A549 (cell line): ENCODE measurements around the gene LTBP4. TPM values are rescaled to one million over a fixed set of nuclear protein-coding genes. Genes with fewer than 3 reads are reported as not detected.

ENCODE experiments used
- ATAC-seq, 2 experiments: fragments of 200-7000 bp in 1 of 2; fragments of >200 bp in 1 of 2; cut with Nextera tagmentation in 1 of 2; cut with Tn5 transposase in 1 of 2; 3 replicates each; pipeline versions ENCODE4 v1.8.0 to v1.9.1; 2018 to 2020; ENCODE audit warnings: mild to moderate bottlenecking in 1 of 2, moderate library complexity in 1 of 2
- CTCF ChIA-PET: fragments of 300-600 bp; sonication (Branson Sonifier 250); formaldehyde crosslinking; extraction: SDS; loops from one replicate; lab custom pipeline; 2021; ENCODE audit warnings: antibody characterized with exemption, inconsistent platforms; lab: Yijun Ruan, JAX
- POLR2A ChIA-PET: fragments of 350-600 bp; formaldehyde crosslinking; extraction: SDS; loops from one replicate; lab custom pipeline; 2021; ENCODE audit warnings: antibody characterized with exemption, inconsistent platforms; lab: Yijun Ruan, JAX
- DNase-seq, 2 experiments: peaks; one replicate each; pipeline versions ENCODE4 v3.0.0 to v3.0.0-alpha.2; 2011 to 2016; ENCODE audit warnings: low read depth in 1 of 2, low spot score in 1 of 2
- FAIRE-seq: peaks from 2 replicates; lab custom pipeline; 2011; peaks lifted over from hg19 to GRCh38; lab: Jason Lieb, UNC
- H3K27ac ChIP-seq, 2 experiments: fragments of >200 bp; sonication (Bioruptor Twin); formaldehyde crosslinking; 3 replicates each; pipeline ENCODE4 v1.5.1; 2016 to 2017
- H3K4me1 ChIP-seq: fragments of >200 bp; sonication (Bioruptor Twin); formaldehyde crosslinking; 3 replicates; pipeline ENCODE4 v1.6.1; 2016
- H3K4me2 ChIP-seq: fragments of >200 bp; sonication (Bioruptor Twin); formaldehyde crosslinking; 3 replicates; pipeline ENCODE4 v1.6.1; 2016
- H3K4me3 ChIP-seq: fragments of >200 bp; sonication (Bioruptor Twin); formaldehyde crosslinking; 3 replicates; pipeline ENCODE4 v1.5.1; 2016
- H3K9me3 ChIP-seq: fragments of >200 bp; sonication (Bioruptor Twin); formaldehyde crosslinking; 3 replicates; pipeline ENCODE4 v1.6.1; 2016
- BCL3 ChIP-seq: fragments of >200 bp; sonication (Bioruptor Twin); formaldehyde crosslinking; IDR thresholded peaks from 3 replicates; pipeline ENCODE4 v1.6.1; 2016
- BHLHE40 ChIP-seq: IDR thresholded peaks from 2 replicates; pipeline ENCODE4 v1.6.1; 2012; ENCODE audit warnings: low read depth, low read length, inconsistent platforms
- CBX2 ChIP-seq: fragments of 200-600 bp; sonication (generic); IDR thresholded peaks from 2 replicates; pipeline ENCODE4 v1.6.1; 2016; ENCODE audit warnings: low read depth, mild to moderate bottlenecking, borderline replicate concordance
- CBX8 ChIP-seq: fragments of 200-600 bp; sonication (generic); IDR thresholded peaks from 2 replicates; pipeline ENCODE4 v1.6.1; 2016
- CEBPB ChIP-seq, 2 experiments: fragments of >200 bp in 1 of 2; sonication (Bioruptor Twin) in 1 of 2; formaldehyde crosslinking in 1 of 2; IDR thresholded peaks; 2 replicates each; pipeline ENCODE4 v1.6.1; 2012 to 2016
- CHD2 ChIP-seq: fragments of 150-350 bp; IDR thresholded peaks from 2 replicates; pipeline ENCODE4 v1.6.1; 2014; ENCODE audit warnings: low read length; ENCODE audit not compliant: partially characterized antibody
- CHD4 ChIP-seq: fragments of 200-600 bp; sonication (generic); IDR thresholded peaks from 2 replicates; pipeline ENCODE4 v1.6.1; 2016; ENCODE audit warnings: antibody characterized with exemption, mild to moderate bottlenecking, borderline replicate concordance
- E2F6 ChIP-seq: IDR thresholded peaks from 2 replicates; pipeline ENCODE4 v1.6.1; 2012; ENCODE audit warnings: low read depth, borderline replicate concordance
- EHF ChIP-seq: fragments of 250-450 bp; sonication (Bioruptor Pico); IDR thresholded peaks from 2 replicates; pipeline ENCODE4 v1.5.0; 2020; ENCODE audit warnings: mild to moderate bottlenecking
- EHMT2 ChIP-seq: fragments of 200-600 bp; sonication (generic); IDR thresholded peaks from 2 replicates; pipeline ENCODE4 v1.6.1; 2016; ENCODE audit warnings: antibody characterized with exemption, low read depth, mild to moderate bottlenecking, moderate library complexity
- ESRRA ChIP-seq: fragments of 150-350 bp; IDR thresholded peaks from 2 replicates; pipeline ENCODE4 v1.6.1; 2014; ENCODE audit warnings: mild to moderate bottlenecking, low read length, borderline replicate concordance
- HEYL ChIP-seq: fragments of 250-450 bp; sonication (Bioruptor Pico); IDR thresholded peaks from 2 replicates; pipeline ENCODE4 v1.8.0; 2021; ENCODE audit warnings: mild to moderate bottlenecking, moderate library complexity
- HOXB13 ChIP-seq: fragments of 250-450 bp; sonication (Bioruptor Pico); IDR thresholded peaks from 2 replicates; pipeline ENCODE4 v1.5.0; 2020; ENCODE audit warnings: low read depth, mild to moderate bottlenecking, moderate library complexity
- HOXB5 ChIP-seq: fragments of 250-450 bp; sonication (Bioruptor Pico); IDR thresholded peaks from 2 replicates; pipeline ENCODE4 v1.5.0; 2020; ENCODE audit warnings: mild to moderate bottlenecking, moderate library complexity
- JUN ChIP-seq, 2 experiments: fragments of >200 bp; sonication (Bioruptor Twin); formaldehyde crosslinking; IDR thresholded peaks; 2 replicates in 1 of 2; 3 replicates in 1 of 2; pipeline ENCODE4 v1.6.1; 2016 to 2017
- MAFK ChIP-seq: fragments of 450-650 bp; IDR thresholded peaks from 2 replicates; pipeline ENCODE4 v1.6.1; 2014; ENCODE audit not compliant: partially characterized antibody
- MAZ ChIP-seq: fragments of 150-350 bp; IDR thresholded peaks from 2 replicates; pipeline ENCODE4 v1.6.1; 2014; ENCODE audit warnings: antibody characterized with exemption, low read depth, low read length, borderline replicate concordance
- NFE2L2 ChIP-seq: fragments of 150-350 bp; conservative IDR thresholded peaks from 2 replicates; pipeline ENCODE4 v1.6.1; 2014; ENCODE audit warnings: low read length
- NR3C1 ChIP-seq: fragments of >200 bp; sonication (Bioruptor Twin); formaldehyde crosslinking; IDR thresholded peaks from 3 replicates; pipeline ENCODE4 v1.6.1; 2017
- PHF8 ChIP-seq: fragments of 200-600 bp; sonication (generic); IDR thresholded peaks from 2 replicates; pipeline ENCODE4 v1.6.1; 2016; ENCODE audit warnings: low read depth, mild to moderate bottlenecking, antibody characterized with exemption, moderate library complexity, borderline replicate concordance
- POLR2A ChIP-seq: IDR thresholded peaks from 2 replicates; pipeline ENCODE4 v1.6.1; 2012; ENCODE audit warnings: mild to moderate bottlenecking, low read length
- RCOR1 ChIP-seq: fragments of 150-350 bp; IDR thresholded peaks from 2 replicates; pipeline ENCODE4 v1.6.1; 2014; ENCODE audit warnings: antibody characterized with exemption, low read length, low read depth
- REST ChIP-seq: fragments of 200-600 bp; sonication (generic); IDR thresholded peaks from 2 replicates; pipeline ENCODE4 v1.6.1; 2016; ENCODE audit warnings: antibody characterized with exemption, mild to moderate bottlenecking, moderate library complexity
- TFCP2L1 ChIP-seq: fragments of 250-450 bp; sonication (Bioruptor Pico); IDR thresholded peaks from 2 replicates; pipeline ENCODE4 v1.5.0; 2021; ENCODE audit warnings: mild to moderate bottlenecking
- USF2 ChIP-seq: fragments of 450-650 bp; IDR thresholded peaks from 2 replicates; pipeline ENCODE4 v1.6.1; 2014; ENCODE audit warnings: antibody characterized with exemption
- ZC3H11A ChIP-seq: fragments of 450-650 bp; IDR thresholded peaks from 2 replicates; pipeline ENCODE4 v1.6.1; 2014; ENCODE audit warnings: antibody characterized with exemption, mild to moderate bottlenecking
- ZNF302 ChIP-seq: fragments of 250-450 bp; sonication (Bioruptor Pico); IDR thresholded peaks from 2 replicates; pipeline ENCODE4 v1.9.0; 2021; ENCODE audit warnings: inconsistent platforms, mild to moderate bottlenecking, moderate library complexity
- WGBS: methylation state at CpG from one replicate; pipeline ENCODE4 v1.1.6; 2017; ENCODE audit errors: missing lambda C conversion rate; 5-methylcytosine and 5-hydroxymethylcytosine counted together
- polyA plus RNA-seq, 4 experiments: library from polyadenylated mRNA; depleted of rRNA in 3 of 4; stranded (reverse); fragments of >200 nt; fragmentation: RNase III in 1 of 4; extraction: RNeasy Plus Mini Kit Qiagen cat#74134 plus additional on column Dnase treatment in 1 of 4; gene quantifications; 2 replicates in 3 of 4; 3 replicates in 1 of 4; pipeline ENCODE4 v1.2.3, GENCODE V29; 2011 to 2017
- TF ChIP-seq, protein P1 (sequence below): IDR thresholded peaks from 2 replicates; pipeline ENCODE4 v1.6.1; 2012
- TF ChIP-seq, protein P2 (sequence below): IDR thresholded peaks from 2 replicates; pipeline ENCODE4 v1.6.1; 2012

LTBP4 gene
- polyA plus RNA-seq, 2 of the 4 experiments (the other 2 are of a cell fraction): 23.1 to 43.2 TPM

DNA sequence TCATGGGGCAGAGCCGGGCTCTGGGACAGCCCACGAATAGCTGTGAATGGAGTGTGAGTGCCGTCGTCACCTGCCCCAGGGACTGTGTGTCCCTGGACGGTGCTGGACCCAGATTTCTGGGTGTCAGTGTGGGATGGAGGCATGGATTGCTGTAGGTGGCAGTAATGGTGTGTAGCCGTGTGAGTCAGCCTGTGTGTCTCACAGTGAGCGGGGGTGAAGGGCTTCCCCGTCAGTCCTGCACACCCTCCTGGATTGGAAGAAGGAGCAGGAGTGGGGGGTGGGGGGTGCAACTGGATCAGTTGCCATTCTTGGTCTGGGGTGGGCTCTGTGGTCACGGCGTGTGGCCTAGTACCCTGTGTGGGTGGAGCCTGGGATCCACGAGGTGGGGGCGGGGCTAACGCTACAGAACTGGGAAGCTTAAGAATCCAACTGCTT, 6.5 kb upstream of the LTBP4 start (continued):
- TF ChIP-seq REST (no peak), NFE2L2 (no peak), MAZ (no peak), HOXB13 (CRISPR knock-in tag) (no peak), HEYL (CRISPR knock-in tag) (no peak), NR3C1 (no peak), USF2 (no peak)

DNA sequence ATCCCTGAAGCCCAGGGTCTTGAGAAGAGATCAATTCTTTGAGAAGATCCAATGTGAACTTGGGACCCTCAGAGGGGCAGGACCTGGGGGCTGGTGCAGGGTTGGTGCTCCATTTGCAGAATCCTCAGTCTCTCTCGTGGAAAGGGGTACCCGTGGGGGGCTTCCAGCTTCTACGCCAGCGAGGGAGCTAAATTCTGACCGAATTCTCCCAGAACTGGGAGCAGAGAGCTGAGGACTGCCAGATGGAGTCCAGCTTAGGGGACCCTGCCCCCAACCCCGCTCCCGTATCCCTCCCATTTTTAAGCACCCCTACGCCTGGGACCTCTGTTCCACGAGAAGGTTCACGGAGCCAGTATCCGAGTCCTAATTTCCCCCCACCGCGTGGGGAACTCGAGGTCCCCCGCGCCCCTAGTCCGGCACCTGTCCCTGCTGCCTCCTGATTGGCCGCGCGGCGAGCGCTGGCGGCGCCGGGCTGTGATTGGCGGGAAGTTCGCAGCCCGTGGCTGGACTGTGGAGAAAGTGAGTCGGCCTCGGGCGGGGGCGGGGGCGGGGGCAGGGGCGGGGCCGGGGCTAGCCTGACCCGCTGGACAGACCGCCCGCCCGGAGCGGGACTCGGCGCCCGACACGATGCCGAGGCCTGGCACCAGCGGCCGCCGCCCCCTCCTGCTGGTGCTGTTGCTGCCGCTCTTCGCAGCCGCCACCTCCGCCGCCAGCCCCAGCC, 4.4 kb upstream of the LTBP4 start:
- Histone ChIP-seq H3K4me3 (peak overlapping the region; percentile 47), H3K4me2 (peak overlapping the region; percentile 94), H3K9me3 (no peaks in the 10 kb centered on the region), H3K4me1 (peaks cover 41% of the 10 kb centered on the region), H3K27ac (peak overlapping the region; percentile 66 to 85)
- DNase-seq (peak; percentile 89 to 96), ATAC-seq (peak; percentile 43 to 71), FAIRE-seq (no peak)
- WGBS: 5% methylated on average over 30 of the region's 53 CpGs
- ChIA-PET CTCF (interaction anchor here (0.6 to 35.2 kb wide), 10 partner anchors 3 to 675 kb away, joined by 3 to 2247 read pairs (median 20); partner anchors contain the start of genes BLVRB, COQ8B, ITPKC and LTBP4), POLR2A (interaction anchor here (0.7 to 1.3 kb wide), 2 partner anchors 8 to 26 kb away, joined by 3 read pairs; no protein-coding TSS in a partner anchor)
- TF ChIP-seq CHD4 (no peak), NR3C1 (no peak), CBX8 (no peak), ESRRA (no peak), BHLHE40 (no peak), EHMT2 (no peak), MAFK (no peak), USF2 (peak; percentile 50), CBX2 (no peak), PHF8 (peak; percentile 11; the same call in 1 of the 2 replicates), TFCP2L1 (0 out of 2 replicates have a peak, but pooled peaks have one; percentile 65), ZNF302 (CRISPR knock-in tag) (no peak), POLR2A (0 out of 2 replicates have a peak, but pooled peaks have one; percentile 28), RCOR1 (no peak), CHD2 (no peak), E2F6 (peak; percentile 99), BCL3 (no peak), CEBPB (IDR thresholded peaks at IDR 0.05) (no peak), ZC3H11A (no peak), EHF (no peak), JUN (IDR thresholded peaks at IDR 0.05) (peak in 1 of 2 experiments; percentile 29; a peak in 2 of 5 replicates), HOXB5 (CRISPR knock-in tag) (peak; percentile 57; the same call in 1 of the 2 replicates)
- TF ChIP-seq, protein P1, sequence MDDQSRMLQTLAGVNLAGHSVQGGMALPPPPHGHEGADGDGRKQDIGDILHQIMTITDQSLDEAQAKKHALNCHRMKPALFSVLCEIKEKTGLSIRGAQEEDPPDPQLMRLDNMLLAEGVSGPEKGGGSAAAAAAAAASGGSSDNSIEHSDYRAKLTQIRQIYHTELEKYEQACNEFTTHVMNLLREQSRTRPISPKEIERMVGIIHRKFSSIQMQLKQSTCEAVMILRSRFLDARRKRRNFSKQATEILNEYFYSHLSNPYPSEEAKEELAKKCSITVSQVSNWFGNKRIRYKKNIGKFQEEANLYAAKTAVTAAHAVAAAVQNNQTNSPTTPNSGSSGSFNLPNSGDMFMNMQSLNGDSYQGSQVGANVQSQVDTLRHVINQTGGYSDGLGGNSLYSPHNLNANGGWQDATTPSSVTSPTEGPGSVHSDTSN: 0 out of 2 replicates have a peak, but pooled peaks have one; percentile 31
- TF ChIP-seq, protein P2, sequence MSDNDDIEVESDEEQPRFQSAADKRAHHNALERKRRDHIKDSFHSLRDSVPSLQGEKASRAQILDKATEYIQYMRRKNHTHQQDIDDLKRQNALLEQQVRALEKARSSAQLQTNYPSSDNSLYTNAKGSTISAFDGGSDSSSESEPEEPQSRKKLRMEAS: peak; percentile 99
